ENCODE measurements around the gene ZBTB14.

The ZBTB14 gene

GRCh38 chr18:5285326-5285725 is 10.2 kb downstream of the ZBTB14 start:
- no peak for TF ChIP-seq CTCF (IDR thresholded peaks at IDR 0.05; ENCODE audit: insufficient read depth, low read length, poor library complexity, severe bottlenecking)
- TF ChIP-seq EZH2phosphoT487 (conservative IDR thresholded peaks at IDR 0.05; ENCODE audit: low read length) = no peak
- no peak overlapping the region for H3K4me2 ChIP-seq (ENCODE audit: low read depth, low read length, poor library complexity, severe bottlenecking)
- no peaks in the 10 kb centered on the region for H3K9me2 ChIP-seq (replicated peaks; ENCODE audit: insufficient read depth, low read length)
- no peak overlapping the region for H2AFZ ChIP-seq (ENCODE audit: low read depth, low read length, severe bottlenecking)
- no peaks in the 10 kb centered on the region for H3K27me3 ChIP-seq (ENCODE audit: low read length)
- H3K4me3 ChIP-seq (ENCODE audit: insufficient read depth, low read length, poor library complexity, severe bottlenecking) = no peak overlapping the region
- H3K27ac ChIP-seq (ENCODE audit: low read depth, low read length) = no peak overlapping the region
- no peaks in the 10 kb centered on the region for H3K79me2 ChIP-seq (ENCODE audit: insufficient read depth, low read length)
- no peaks in the 10 kb centered on the region for H3K9me3 ChIP-seq (ENCODE audit: insufficient read depth, low read length)
- H3F3A ChIP-seq (ENCODE audit: insufficient read depth) = peaks cover 11% of the 10 kb centered on the region
- no peak overlapping the region for H3K9ac ChIP-seq (ENCODE audit: low read length)
- no peaks in the 10 kb centered on the region for H4K20me1 ChIP-seq (ENCODE audit: low read depth, low read length)
- no peaks in the 10 kb centered on the region; the same call in 1 of the 2 replicates for H3K36me3 ChIP-seq (ENCODE audit: low read length)

GRCh38 chr18:5284808-5285207 is 10.7 kb downstream of the ZBTB14 start:
- no peaks in the 10 kb centered on the region; the same call in 1 of the 2 replicates for H3K36me3 ChIP-seq (ENCODE audit: low read length)
- H3K27me3 ChIP-seq (ENCODE audit: low read length) = no peaks in the 10 kb centered on the region
- H3K9me2 ChIP-seq (replicated peaks; ENCODE audit: insufficient read depth, low read length) = no peaks in the 10 kb centered on the region
- H3K4me2 ChIP-seq (ENCODE audit: low read depth, low read length, poor library complexity, severe bottlenecking) = no peak overlapping the region
- no peak overlapping the region for H3K27ac ChIP-seq (ENCODE audit: low read depth, low read length)
- no peaks in the 10 kb centered on the region for H3K79me2 ChIP-seq (ENCODE audit: insufficient read depth, low read length)
- TF ChIP-seq EZH2phosphoT487 (conservative IDR thresholded peaks at IDR 0.05; ENCODE audit: low read length) (no peak), CTCF (IDR thresholded peaks at IDR 0.05; ENCODE audit: insufficient read depth, low read length, poor library complexity, severe bottlenecking) (no peak)
- H3F3A ChIP-seq (ENCODE audit: insufficient read depth) = peaks cover 11% of the 10 kb centered on the region
- H3K4me3 ChIP-seq (ENCODE audit: insufficient read depth, low read length, poor library complexity, severe bottlenecking) = no peak overlapping the region
- no peaks in the 10 kb centered on the region for H3K9me3 ChIP-seq (ENCODE audit: insufficient read depth, low read length)
- no peak overlapping the region for H2AFZ ChIP-seq (ENCODE audit: low read depth, low read length, severe bottlenecking)
- H3K9ac ChIP-seq (ENCODE audit: low read length) = no peak overlapping the region
- H4K20me1 ChIP-seq (ENCODE audit: low read depth, low read length) = no peaks in the 10 kb centered on the region

GRCh38 chr18:5282770-5283169 is 12.8 kb downstream of the ZBTB14 start:
- H3K9ac ChIP-seq (ENCODE audit: low read length) = no peak overlapping the region
- no peaks in the 10 kb centered on the region for H3K9me2 ChIP-seq (replicated peaks; ENCODE audit: insufficient read depth, low read length)
- no peaks in the 10 kb centered on the region for H3K79me2 ChIP-seq (ENCODE audit: insufficient read depth, low read length)
- H3K36me3 ChIP-seq (ENCODE audit: low read length) = no peaks in the 10 kb centered on the region
- no peaks in the 10 kb centered on the region for H4K20me1 ChIP-seq (ENCODE audit: low read depth, low read length)
- H3K27ac ChIP-seq (ENCODE audit: low read depth, low read length) = no peak overlapping the region
- H3K4me3 ChIP-seq (ENCODE audit: insufficient read depth, low read length, poor library complexity, severe bottlenecking) = no peak overlapping the region
- no peaks in the 10 kb centered on the region for H3K27me3 ChIP-seq (ENCODE audit: low read length)
- H3K4me2 ChIP-seq (ENCODE audit: low read depth, low read length, poor library complexity, severe bottlenecking) = no peak overlapping the region
- TF ChIP-seq CTCF (IDR thresholded peaks at IDR 0.05; ENCODE audit: insufficient read depth, low read length, poor library complexity, severe bottlenecking) = no peak
- no peak for TF ChIP-seq EZH2phosphoT487 (conservative IDR thresholded peaks at IDR 0.05; ENCODE audit: low read length)
- no peak overlapping the region for H2AFZ ChIP-seq (ENCODE audit: low read depth, low read length, severe bottlenecking)
- H3K9me3 ChIP-seq (ENCODE audit: insufficient read depth, low read length) = no peaks in the 10 kb centered on the region
- no peaks in the 10 kb centered on the region for H3F3A ChIP-seq (ENCODE audit: insufficient read depth)

Measured in SU-DHL-6 (cell line).